H1 (cell line): ENCODE results near the gene SNX13. TPM values are rescaled to one million over a fixed set of nuclear protein-coding genes. Genes with fewer than 3 reads are reported as not detected.

ENCODE experiments used
- CTCF ChIA-PET: fragments of 300-600 bp; sonication (Branson Sonifier 250); formaldehyde crosslinking; loops from one replicate; lab custom pipeline; 2021; ENCODE audit not compliant: partially characterized antibody; lab: Charles Lee
- POLR2A ChIA-PET: fragments of 300-600 bp; sonication (Branson Sonifier 250); formaldehyde crosslinking; loops from one replicate; lab custom pipeline; 2021; ENCODE audit warnings: inconsistent platforms; ENCODE audit not compliant: partially characterized antibody; lab: Charles Lee
- DNase-seq, 2 experiments: peaks; one replicate each; pipeline versions ENCODE4 v3.0.0 to v3.0.0-alpha.2; 2010 to 2022; ENCODE audit warnings: low spot score in 2 of 2, low read depth in 1 of 2, mixed read lengths in 1 of 2
- FAIRE-seq: peaks from 2 replicates; lab custom pipeline; 2011; peaks lifted over from hg19 to GRCh38; lab: Jason Lieb, UNC
- H2AFZ ChIP-seq: 2 replicates; pipeline ENCODE4 v1.8.1; 2012; ENCODE audit warnings: low read length, inconsistent platforms
- H2AK5ac ChIP-seq: 2 replicates; pipeline ENCODE4 v1.6.1; 2013; ENCODE audit warnings: low read depth, low read length
- H2BK120ac ChIP-seq: replicated peaks from 2 replicates; pipeline ENCODE3; 2013; ENCODE audit warnings: low read depth, low read length, inconsistent platforms
- H2BK12ac ChIP-seq: 2 replicates; pipeline ENCODE4 v1.6.1; 2013; ENCODE audit warnings: low read depth, low read length
- H2BK15ac ChIP-seq: 2 replicates; pipeline ENCODE4 v1.6.1; 2013; ENCODE audit warnings: low read length
- H2BK20ac ChIP-seq: 2 replicates; pipeline ENCODE4 v1.6.1; 2013; ENCODE audit warnings: low read length
- H2BK5ac ChIP-seq: 2 replicates; pipeline ENCODE4 v1.6.1; 2013; ENCODE audit warnings: low read depth, low read length
- H3K14ac ChIP-seq: 2 replicates; pipeline ENCODE4 v1.6.1; 2013; ENCODE audit warnings: inconsistent platforms; ENCODE audit not compliant: insufficient read length
- H3K18ac ChIP-seq: 2 replicates; pipeline ENCODE4 v1.6.1; 2013; ENCODE audit warnings: low read length; ENCODE audit errors: extremely low read depth
- H3K23ac ChIP-seq: 2 replicates; pipeline ENCODE4 v1.6.1; 2013; ENCODE audit warnings: inconsistent platforms; ENCODE audit not compliant: insufficient read length
- H3K23me2 ChIP-seq: 2 replicates; pipeline ENCODE4 v1.6.1; 2013; ENCODE audit warnings: low read depth, low read length
- H3K27ac ChIP-seq: 2 replicates; pipeline ENCODE4 v1.6.1; 2011; ENCODE audit warnings: low read depth, low read length, inconsistent platforms
- H3K27me3 ChIP-seq, 4 experiments: replicated peaks in 1 of 4; 1 replicate in 1 of 4; 2 replicates in 3 of 4; pipeline versions ENCODE4 v1.6.1 to v1.8.1; 2011 to 2013; ENCODE audit warnings: low read length in 3 of 4, mild to moderate bottlenecking in 3 of 4, inconsistent platforms in 2 of 4, mixed read lengths in 2 of 4, moderate library complexity in 1 of 4; ENCODE audit not compliant: control insufficient read depth in 3 of 4, insufficient read depth in 3 of 4; ENCODE audit errors: extremely low read depth in 1 of 4
- H3K36me3 ChIP-seq, 4 experiments: 2 replicates each; pipeline versions ENCODE4 v1.6.1 to v1.8.1; 2011 to 2013; ENCODE audit warnings: mild to moderate bottlenecking in 4 of 4, low read length in 3 of 4, moderate library complexity in 2 of 4, control low read depth in 1 of 4, inconsistent platforms in 1 of 4; ENCODE audit not compliant: insufficient read depth in 4 of 4, control insufficient read depth in 2 of 4
- H3K4ac ChIP-seq: replicated peaks from 2 replicates; pipeline ENCODE3; 2013; ENCODE audit warnings: low read length, low read depth, mixed read lengths, inconsistent platforms; ENCODE audit not compliant: insufficient read length
- H3K4me1 ChIP-seq, 4 experiments: replicated peaks in 1 of 4; 1 replicate in 1 of 4; 2 replicates in 3 of 4; pipeline versions ENCODE4 v1.6.1 to v1.8.1; 2011 to 2013; ENCODE audit warnings: low read length in 3 of 4, inconsistent platforms in 2 of 4, mixed read lengths in 1 of 4; ENCODE audit not compliant: insufficient read depth in 4 of 4, control insufficient read depth in 3 of 4
- H3K4me2 ChIP-seq, 2 experiments: 2 replicates each; pipeline versions ENCODE4 v1.6.1 to v1.8.1; 2011 to 2013; ENCODE audit warnings: low read depth in 2 of 2, low read length in 2 of 2, control low read depth in 1 of 2, inconsistent platforms in 1 of 2, mild to moderate bottlenecking in 1 of 2; ENCODE audit not compliant: insufficient read depth in 1 of 2
- H3K4me3 ChIP-seq, 4 experiments: fragments of 200-600, 300-600 bp in 1 of 4; sonication (generic), shearing (Covaris generic), sonication (Bioruptor Twin) in 1 of 4; 2 replicates each; pipeline versions ENCODE4 v1.5.1 to v1.8.1; 2011 to 2016; ENCODE audit warnings: low read length in 4 of 4, low read depth in 3 of 4, control low read depth in 2 of 4, inconsistent platforms in 2 of 4, mild to moderate bottlenecking in 2 of 4, mixed read lengths in 1 of 4, moderate library complexity in 1 of 4; ENCODE audit not compliant: insufficient read depth in 2 of 4; ENCODE audit errors: extremely low read depth in 1 of 4
- H3K56ac ChIP-seq: replicated peaks from 2 replicates; pipeline ENCODE3; 2013; ENCODE audit warnings: low read depth, mild to moderate bottlenecking, mixed read lengths, low read length, inconsistent platforms; ENCODE audit not compliant: insufficient read length
- H3K79me1 ChIP-seq: 2 replicates; pipeline ENCODE4 v1.6.1; 2013; ENCODE audit warnings: low read depth, low read length, control low read depth
- H3K79me2 ChIP-seq, 2 experiments: 2 replicates each; pipeline versions ENCODE4 v1.6.1 to v1.8.1; 2012 to 2013; ENCODE audit warnings: low read length in 2 of 2, mild to moderate bottlenecking in 2 of 2, inconsistent platforms in 1 of 2; ENCODE audit not compliant: insufficient read depth in 2 of 2, control insufficient read depth in 1 of 2
- H3K9ac ChIP-seq, 4 experiments: replicated peaks in 1 of 4; 1 replicate in 1 of 4; 2 replicates in 3 of 4; pipeline versions ENCODE4 v1.6.1 to v1.8.1; 2011 to 2013; ENCODE audit warnings: low read depth in 3 of 4, low read length in 3 of 4, control low read depth in 2 of 4, mild to moderate bottlenecking in 2 of 4, moderate library complexity in 2 of 4, inconsistent platforms in 1 of 4; ENCODE audit errors: extremely low read depth in 1 of 4
- H3K9me3 ChIP-seq, 2 experiments: 2 replicates each; pipeline versions ENCODE4 v1.6.1 to v1.8.1; 2012 to 2013; ENCODE audit warnings: mild to moderate bottlenecking in 2 of 2, moderate library complexity in 2 of 2, control low read depth in 1 of 2, inconsistent platforms in 1 of 2, low read depth in 1 of 2, low read length in 1 of 2, mixed read lengths in 1 of 2; ENCODE audit not compliant: insufficient read depth in 2 of 2
- H4K20me1 ChIP-seq, 2 experiments: replicated peaks in 1 of 2; 2 replicates each; pipeline versions ENCODE3 to v1.8.1; 2011 to 2013; ENCODE audit warnings: inconsistent platforms in 2 of 2, low read length in 2 of 2, mild to moderate bottlenecking in 1 of 2; ENCODE audit not compliant: insufficient read depth in 2 of 2, control insufficient read depth in 1 of 2
- H4K5ac ChIP-seq: 2 replicates; pipeline ENCODE4 v1.6.1; 2013; ENCODE audit warnings: low read length, low read depth, mixed read lengths, inconsistent platforms; ENCODE audit not compliant: insufficient read length
- H4K8ac ChIP-seq: 2 replicates; pipeline ENCODE4 v1.8.0; 2013; ENCODE audit warnings: mild to moderate bottlenecking, moderate library complexity, low read length, inconsistent platforms; ENCODE audit not compliant: insufficient read depth; ENCODE audit errors: extremely low read depth
- H4K91ac ChIP-seq: replicated peaks from 2 replicates; pipeline ENCODE3; 2013; ENCODE audit warnings: low read length, mixed read lengths, inconsistent platforms; ENCODE audit not compliant: insufficient read length
- E2F6 ChIP-seq: IDR thresholded peaks from 2 replicates; pipeline ENCODE4 v1.6.1; 2012; ENCODE audit warnings: inconsistent platforms
- EGR1 ChIP-seq: IDR thresholded peaks from 2 replicates; pipeline ENCODE4 v1.6.1; 2011; ENCODE audit warnings: low read depth, low read length, borderline replicate concordance
- HDAC2 ChIP-seq, 2 experiments: fragments of 300-600 bp in 1 of 2; sonication (generic) in 1 of 2; IDR thresholded peaks; 2 replicates each; pipeline ENCODE4 v1.6.1; 2011 to 2012; ENCODE audit warnings: low read depth in 2 of 2, low read length in 2 of 2, mild to moderate bottlenecking in 2 of 2, moderate library complexity in 2 of 2, borderline replicate concordance in 1 of 2, inconsistent platforms in 1 of 2
- MAX ChIP-seq: IDR thresholded peaks from 2 replicates; pipeline ENCODE4 v1.6.1; 2012; ENCODE audit warnings: inconsistent platforms
- SP2 ChIP-seq: IDR thresholded peaks from 2 replicates; pipeline ENCODE4 v1.6.1; 2012; ENCODE audit warnings: mild to moderate bottlenecking, low read length, inconsistent platforms
- SUZ12 ChIP-seq: fragments of 200-600 bp; sonication (generic); IDR thresholded peaks from 2 replicates; pipeline ENCODE4 v1.6.1; 2012; ENCODE audit warnings: mild to moderate bottlenecking, inconsistent platforms, low read length, moderate library complexity, mixed read lengths
- TEAD4 ChIP-seq: IDR thresholded peaks from 2 replicates; pipeline ENCODE4 v1.6.1; 2012; ENCODE audit warnings: low read depth, low read length, inconsistent platforms, mixed read lengths
- USF2 ChIP-seq: IDR thresholded peaks from 2 replicates; pipeline ENCODE4 v1.6.1; 2011; ENCODE audit warnings: low read length, improper control_type of control experiment
- WGBS, 2 experiments: shearing (Covaris generic) in 1 of 2; methylation state at CpG; one replicate each; pipeline versions ENCODE4 v1.1.6 to v1.1.7; 2013 to 2015; ENCODE audit warnings: low lambda C conversion rate in 2 of 2, mixed read lengths in 2 of 2, inconsistent platforms in 1 of 2, low coverage in 1 of 2, missing lambda C conversion rate in 1 of 2; ENCODE audit not compliant: insufficient replicate concordance in 2 of 2, insufficient coverage in 1 of 2, insufficient read length in 1 of 2; ENCODE audit errors: extremely low coverage in 1 of 2, missing lambda C conversion rate in 1 of 2; 5-methylcytosine and 5-hydroxymethylcytosine counted together
- polyA plus RNA-seq, 7 experiments: library from polyadenylated mRNA; depleted of rRNA in 3 of 7; stranded (reverse) in 5 of 7; unstranded in 2 of 7; fragments of >200 nt in 5 of 7; fragments of 200-250 nt in 2 of 7; gene quantifications; 1 replicate in 5 of 7; 2 replicates in 1 of 7; 4 replicates in 1 of 7; pipeline versions ENCODE4 v1.2.1 to v1.2.3, GENCODE V29; 2011 to 2013; ENCODE audit warnings: missing spikeins in 2 of 7, mixed read lengths in 2 of 7
- total RNA-seq: library from RNA; stranded (reverse); fragmentation: NEBNext Ultra II Directional; extraction: Animal tissue kit (Norgen Biotek cat#: 25700); gene quantifications from 2 replicates; pipeline ENCODE4 v1.2.1, GENCODE V29; 2021

The SNX13 gene
- total and polyA plus RNA-seq, 2 of the 8 experiments (the other 6 are each of a cell fraction or from before 2014, with no cell fraction given): 5.5 to 27.4 TPM

GRCh38 chr7:17931069-17931468 lies 9.2 kb downstream of the SNX13 start:
- no peak overlapping the region for H3K9ac ChIP-seq
- H3K18ac ChIP-seq: no peak overlapping the region
- ChIA-PET POLR2A (no interaction called here), CTCF (no interaction called here)
- H3K4ac ChIP-seq: no peak overlapping the region
- peaks cover 5 to 96% of the 10 kb centered on the region in 2 experiments; a peak in 3 of 4 replicates for H3K79me2 ChIP-seq
- H3K23me2 ChIP-seq: no peaks in the 10 kb centered on the region
- H3K56ac ChIP-seq: no peak overlapping the region
- H4K91ac ChIP-seq: no peak overlapping the region
- no peaks in the 10 kb centered on the region for H3K27me3 ChIP-seq
- no peak overlapping the region for H3K23ac ChIP-seq
- WGBS, 2 experiments: 79% methylated on average over 1 of the region's 1 CpG; no CpG with 5 or more reads in 1 of the 2 experiments
- H3K4me1 ChIP-seq: peaks cover 0 to 4% (median 3%) of the 10 kb centered on the region in 4 experiments; a peak in 4 of 7 replicates
- no peak overlapping the region for H2BK12ac ChIP-seq
- no peak overlapping the region for H2AFZ ChIP-seq
- peaks cover 4% of the 10 kb centered on the region; the same call in 1 of the 2 replicates for H3K79me1 ChIP-seq
- no peak overlapping the region for H2BK120ac ChIP-seq
- no peak overlapping the region for H4K5ac ChIP-seq
- H2AK5ac ChIP-seq: no peak overlapping the region
- no peak overlapping the region for H3K14ac ChIP-seq
- H2BK15ac ChIP-seq: no peak overlapping the region
- no peak for DNase-seq
- no peak overlapping the region for H4K8ac ChIP-seq
- H3K27ac ChIP-seq: no peak overlapping the region
- H3K9me3 ChIP-seq: no peaks in the 10 kb centered on the region
- H3K4me2 ChIP-seq: no peak overlapping the region
- no peak overlapping the region for H2BK5ac ChIP-seq
- no peak overlapping the region for H3K4me3 ChIP-seq
- TF ChIP-seq SUZ12: no peak
- no peak for TF ChIP-seq HDAC2 (IDR thresholded peaks at IDR 0.05; ENCODE audit: borderline replicate concordance in 1 of 2, low read depth in 2 of 2, low read length in 2 of 2)
- TF ChIP-seq TEAD4: no peak
- TF ChIP-seq E2F6: no peak
- no peak for TF ChIP-seq USF2
- TF ChIP-seq EGR1: no peak
- no peak for TF ChIP-seq SP2
- TF ChIP-seq MAX: no peak
- TF ChIP-seq, all 59 proteins: peak for 0
- no peak for FAIRE-seq
- H3K36me3 ChIP-seq: no peaks in the 10 kb centered on the region
- H2BK20ac ChIP-seq: no peak overlapping the region
- H4K20me1 ChIP-seq: no peaks in the 10 kb centered on the region
